SK-N-SH treated with all-trans-retinoic acid at 6 μM for 48 hours (cell line): ENCODE data around the gene ARL16.

Experiments used
- ATAC-seq: fragments of 200-7000 bp; cut with Tn5 transposase; 3 replicates; pipeline ENCODE4 v1.9.1; 2020; ENCODE audit warnings: mild to moderate bottlenecking, moderate library complexity
- ARNTL ChIP-seq: fragments of 450-650 bp; formaldehyde crosslinking; IDR thresholded peaks from 2 replicates; pipeline ENCODE4 v1.5.0; 2020; ENCODE audit warnings: low read depth, mild to moderate bottlenecking, moderate library complexity, borderline replicate concordance
- CREB5 ChIP-seq: fragments of 250-450 bp; sonication (Bioruptor Pico); IDR thresholded peaks from 2 replicates; pipeline ENCODE4 v1.5.1; 2020; ENCODE audit warnings: low read depth, mild to moderate bottlenecking, moderate library complexity
- CSDC2 ChIP-seq: fragments of 250-450 bp; sonication (Bioruptor Pico); IDR thresholded peaks from 2 replicates; pipeline ENCODE4 v1.5.0; 2020; ENCODE audit warnings: mild to moderate bottlenecking, moderate library complexity
- CSRNP3 ChIP-seq: fragments of 250-450 bp; sonication (Bioruptor Pico); IDR thresholded peaks from 2 replicates; pipeline ENCODE4 v1.5.1; 2021; ENCODE audit warnings: mild to moderate bottlenecking, moderate library complexity
- ESRRG ChIP-seq: fragments of 250-450 bp; sonication (Bioruptor Pico); IDR thresholded peaks from 2 replicates; pipeline ENCODE4 v1.6.1; 2021; ENCODE audit warnings: mild to moderate bottlenecking
- GLIS3 ChIP-seq: fragments of 250-450 bp; sonication (Bioruptor Pico); IDR thresholded peaks from 2 replicates; pipeline ENCODE4 v1.5.0; 2020; ENCODE audit warnings: mild to moderate bottlenecking, moderate library complexity
- ISL1 ChIP-seq: fragments of 250-450 bp; sonication (Bioruptor Pico); IDR thresholded peaks from 2 replicates; pipeline ENCODE4 v2.1.2; 2022; ENCODE audit warnings: mild to moderate bottlenecking, moderate library complexity
- OSR1 ChIP-seq: fragments of 250-450 bp; sonication (Bioruptor Pico); IDR thresholded peaks from 2 replicates; pipeline ENCODE4 v1.8.0; 2022; ENCODE audit warnings: moderate library complexity, mild to moderate bottlenecking, inconsistent platforms
- PATZ1 ChIP-seq: fragments of 250-450 bp; sonication (Bioruptor Pico); IDR thresholded peaks from 2 replicates; pipeline ENCODE4 v1.8.0; 2020; ENCODE audit warnings: mild to moderate bottlenecking, moderate library complexity, borderline replicate concordance
- POU6F1 ChIP-seq: fragments of 250-450 bp; sonication (Bioruptor Pico); IDR thresholded peaks from 2 replicates; pipeline ENCODE4 v1.8.0; 2021; ENCODE audit warnings: low read depth, mild to moderate bottlenecking, moderate library complexity, borderline replicate concordance
- PPARA ChIP-seq: fragments of 250-450 bp; sonication (Bioruptor Pico); IDR thresholded peaks from 2 replicates; pipeline ENCODE4 v1.5.0; 2020; ENCODE audit warnings: mild to moderate bottlenecking, borderline replicate concordance
- RARB ChIP-seq: fragments of 250-450 bp; sonication (Bioruptor Pico); IDR thresholded peaks from 2 replicates; pipeline ENCODE4 v1.8.0; 2021; ENCODE audit warnings: mild to moderate bottlenecking, moderate library complexity
- SNAI2 ChIP-seq: fragments of 250-450 bp; sonication (Bioruptor Pico); IDR thresholded peaks from 2 replicates; pipeline ENCODE4 v1.5.0; 2020; ENCODE audit warnings: mild to moderate bottlenecking, moderate library complexity
- TCF4 ChIP-seq: fragments of 250-450 bp; sonication (Bioruptor Pico); IDR thresholded peaks from 2 replicates; pipeline ENCODE4 v1.8.0; 2021; ENCODE audit warnings: mild to moderate bottlenecking, moderate library complexity, borderline replicate concordance
- TOX ChIP-seq: fragments of 250-450 bp; sonication (Bioruptor Pico); IDR thresholded peaks from 2 replicates; pipeline ENCODE4 v1.8.0; 2021; ENCODE audit warnings: mild to moderate bottlenecking, moderate library complexity, borderline replicate concordance
- ZC3H10 ChIP-seq: fragments of 250-450 bp; sonication (Bioruptor Pico); IDR thresholded peaks from 2 replicates; pipeline ENCODE4 v1.5.1; 2021; ENCODE audit warnings: mild to moderate bottlenecking, moderate library complexity
- ZFP3 ChIP-seq: fragments of 250-450 bp; sonication (Bioruptor Pico); IDR thresholded peaks from 2 replicates; pipeline ENCODE4 v1.5.0; 2020; ENCODE audit warnings: mild to moderate bottlenecking, moderate library complexity
- ZFP30 ChIP-seq: fragments of 450-650 bp; formaldehyde crosslinking; IDR thresholded peaks from 2 replicates; pipeline ENCODE4 v1.5.0; 2022; ENCODE audit warnings: mild to moderate bottlenecking, moderate library complexity
- ZNF565 ChIP-seq: fragments of 450-650 bp; formaldehyde crosslinking; conservative IDR thresholded peaks from 2 replicates; pipeline ENCODE4 v1.5.0; 2020; ENCODE audit warnings: low read depth, mild to moderate bottlenecking, moderate library complexity
- ZNF70 ChIP-seq: fragments of 450-650 bp; formaldehyde crosslinking; IDR thresholded peaks from 2 replicates; pipeline ENCODE4 v1.5.0; 2020; ENCODE audit warnings: mild to moderate bottlenecking, moderate library complexity
- ZNF8 ChIP-seq: fragments of 450-650 bp; formaldehyde crosslinking; IDR thresholded peaks from 2 replicates; pipeline ENCODE4 v1.5.0; 2020; ENCODE audit warnings: mild to moderate bottlenecking, moderate library complexity

The ARL16 gene

GRCh38 chr17:81666092-81666341 lies 17.6 kb downstream of the ARL16 start:
- ATAC-seq = peak; percentile 42; the same call in 2 of the 3 replicates
- TF ChIP-seq ZNF8 (CRISPR knock-in tag) (no peak), OSR1 (no peak), CREB5 (CRISPR knock-in tag) (no peak), ZNF565 (CRISPR knock-in tag) (no peak), TCF4 (CRISPR knock-in tag) (no peak), GLIS3 (CRISPR knock-in tag) (no peak), ZC3H10 (CRISPR knock-in tag) (no peak), PATZ1 (CRISPR knock-in tag) (no peak), ZFP30 (CRISPR knock-in tag) (no peak), ARNTL (CRISPR knock-in tag) (no peak), ISL1 (CRISPR knock-in tag) (no peak), ZFP3 (CRISPR knock-in tag) (no peak), POU6F1 (CRISPR knock-in tag) (no peak), SNAI2 (CRISPR knock-in tag) (no peak), ZNF70 (no peak), ESRRG (CRISPR knock-in tag) (no peak), PPARA (CRISPR knock-in tag) (no peak)

GRCh38 chr17:81665205-81666091 lies 18.1 kb downstream of the ARL16 start:
- ATAC-seq = peak; percentile 16; the same call in 2 of the 3 replicates
- TF ChIP-seq CREB5 (CRISPR knock-in tag) = no peak
- 0 out of 2 replicates have a peak, but pooled peaks have one; percentile 18 for TF ChIP-seq ZFP3 (CRISPR knock-in tag)
- 0 out of 2 replicates have a peak, but pooled peaks have one; percentile 24 for TF ChIP-seq SNAI2 (CRISPR knock-in tag)

- no peak for TF ChIP-seq ZNF8 (CRISPR knock-in tag)
- TF ChIP-seq ZFP3 (CRISPR knock-in tag) = no peak
- TF ChIP-seq ZC3H10 (CRISPR knock-in tag) = no peak
- TF ChIP-seq CSDC2 = no peak
- no peak for TF ChIP-seq OSR1
- no peak for TF ChIP-seq PATZ1 (CRISPR knock-in tag)
- TF ChIP-seq SNAI2 (CRISPR knock-in tag) = no peak
- no peak for TF ChIP-seq RARB (CRISPR knock-in tag)
- TF ChIP-seq TOX (CRISPR knock-in tag) = no peak
- no peak for TF ChIP-seq TCF4 (CRISPR knock-in tag)
- no peak for TF ChIP-seq GLIS3 (CRISPR knock-in tag)
- TF ChIP-seq CSRNP3 (CRISPR knock-in tag) = no peak
- no peak for TF ChIP-seq ZNF70
- no peak for TF ChIP-seq ZNF565 (CRISPR knock-in tag)
- no peak for TF ChIP-seq ISL1 (CRISPR knock-in tag)
- no peak for TF ChIP-seq ZFP30 (CRISPR knock-in tag)
- TF ChIP-seq CREB5 (CRISPR knock-in tag) = no peak
- ATAC-seq = no peak
These were observed 19.5 kb downstream of the ARL16 start for GRCh38 chr17:81664051-81664470.
